Astrocyte of the spinal cord (primary cell): ENCODE results near the gene EMP2.

ENCODE experiments used
- DNase-seq: peaks from one replicate; pipeline ENCODE4 v3.0.0; 2011; ENCODE audit warnings: low read depth, low spot score
- H3K4me3 ChIP-seq: 2 replicates; pipeline ENCODE4 v1.5.1; 2011; ENCODE audit warnings: low read depth, mild to moderate bottlenecking, low read length, moderate library complexity
- CTCF ChIP-seq: IDR thresholded peaks from 2 replicates; pipeline ENCODE4 v1.5.1; 2012; ENCODE audit warnings: low read depth, mild to moderate bottlenecking, low read length, inconsistent platforms
- in situ Hi-C: cut with HindIII; loops from 2 replicates; pipeline ENCODE4 v1.10.0; 2017; ENCODE audit warnings: low sequenced_read_pairs

The EMP2 gene

GRCh38 chr16:10601444-10602408 lies 21.3 kb upstream of the EMP2 start:
- no peak overlapping the region for H3K4me3 ChIP-seq
- DNase-seq: no peak
- in situ Hi-C loops: no loop called here
- TF ChIP-seq CTCF: no peak

- no peak overlapping the region for H3K4me3 ChIP-seq
- TF ChIP-seq CTCF: no peak
- DNase-seq: no peak
- in situ Hi-C loops: no loop called here
Measured at GRCh38 chr16:10600782-10601443, 20.5 kb upstream of the EMP2 start.

GRCh38 chr16:10599626-10600025 lies 19.2 kb upstream of the EMP2 start:
- in situ Hi-C loops: no loop called here
- DNase-seq: no peak
- no peak for TF ChIP-seq CTCF
- H3K4me3 ChIP-seq: no peak overlapping the region

- no peak for DNase-seq
- H3K4me3 ChIP-seq: no peak overlapping the region
- in situ Hi-C loops: no loop called here
- TF ChIP-seq CTCF: no peak
Measured at GRCh38 chr16:10598157-10598556, 17.8 kb upstream of the EMP2 start.

- TF ChIP-seq CTCF: no peak
- no peak overlapping the region for H3K4me3 ChIP-seq
- no peak for DNase-seq
- in situ Hi-C loops: no loop called here
Measured at GRCh38 chr16:10597187-10597601, 16.8 kb upstream of the EMP2 start.

- no peak for DNase-seq
- no peak for TF ChIP-seq CTCF
- H3K4me3 ChIP-seq: no peak overlapping the region
- in situ Hi-C loops: no loop called here
Measured at GRCh38 chr16:10594312-10594950, 14.0 kb upstream of the EMP2 start.
